Activated CD4-positive, alpha-beta T cell treated with anti-CD3 and anti-CD28 coated beads, Interleukin-2, amount 50 U/mL, for 16 hours (primary cell): ENCODE results near the gene TK1.
"Not testable (repeated sequence)": the region's sequence is repeated elsewhere in the genome, so short reads cannot be mapped to it uniquely, and the experiment has no call there.

Source experiments
- DNase-seq: peaks from one replicate; pipeline ENCODE4 v3.0.0-alpha.2; 2020

Gene TK1

DNA sequence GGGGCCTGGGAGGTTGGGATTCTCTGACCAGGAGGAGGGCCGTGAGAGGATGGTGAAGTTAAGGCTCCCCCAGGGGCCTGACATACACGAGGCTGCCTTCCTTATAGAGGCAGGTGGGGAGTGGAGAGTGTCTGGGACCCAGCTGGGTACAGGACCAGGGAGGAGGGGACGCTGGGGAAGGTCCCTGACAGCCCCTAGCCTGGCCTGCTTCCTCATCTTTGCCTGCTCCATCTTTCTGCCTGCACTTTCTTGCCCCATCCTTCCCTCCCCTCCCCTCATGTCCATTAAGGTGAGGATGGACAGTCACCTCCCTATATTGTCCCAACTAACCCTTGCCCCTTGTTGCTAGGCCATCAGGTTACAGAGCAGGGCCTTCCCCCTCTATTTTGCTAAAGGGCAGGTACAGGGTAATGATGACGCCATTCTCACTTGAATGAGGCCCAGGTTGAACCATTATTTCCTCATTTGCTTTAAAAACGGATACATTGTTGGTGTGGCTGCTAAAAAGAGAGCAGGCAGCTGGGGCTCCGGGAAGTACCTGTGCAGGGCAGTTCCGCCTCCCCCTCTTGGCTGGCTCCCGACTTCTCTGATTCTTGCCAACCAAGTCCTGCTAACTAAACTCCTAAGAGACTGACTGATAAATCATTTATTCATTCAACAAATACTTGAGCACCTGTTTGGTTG, 39.4 kb downstream of the TK1 start:
- no peak for DNase-seq

DNA sequence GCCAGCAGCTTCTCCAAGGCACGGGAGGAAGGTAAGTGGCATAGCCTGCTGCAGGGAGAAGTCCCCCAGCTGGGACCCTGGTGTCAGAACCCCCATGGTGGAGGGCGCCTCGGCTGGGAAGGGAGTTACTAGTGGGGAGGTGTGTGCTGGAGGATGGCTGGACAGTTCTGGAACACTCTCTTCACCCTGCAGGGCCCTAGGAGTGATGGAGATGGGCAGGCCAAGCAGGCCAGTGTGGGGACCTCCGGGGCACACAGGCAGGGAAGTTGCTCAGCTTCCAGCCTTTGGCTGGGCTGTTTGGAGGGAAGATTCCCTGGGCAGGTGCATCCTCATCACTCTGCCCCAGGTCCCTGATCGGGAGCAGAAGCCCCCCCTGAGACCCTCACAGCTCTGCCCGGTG, 40.0 kb downstream of the TK1 start:
- DNase-seq: no peak

DNA sequence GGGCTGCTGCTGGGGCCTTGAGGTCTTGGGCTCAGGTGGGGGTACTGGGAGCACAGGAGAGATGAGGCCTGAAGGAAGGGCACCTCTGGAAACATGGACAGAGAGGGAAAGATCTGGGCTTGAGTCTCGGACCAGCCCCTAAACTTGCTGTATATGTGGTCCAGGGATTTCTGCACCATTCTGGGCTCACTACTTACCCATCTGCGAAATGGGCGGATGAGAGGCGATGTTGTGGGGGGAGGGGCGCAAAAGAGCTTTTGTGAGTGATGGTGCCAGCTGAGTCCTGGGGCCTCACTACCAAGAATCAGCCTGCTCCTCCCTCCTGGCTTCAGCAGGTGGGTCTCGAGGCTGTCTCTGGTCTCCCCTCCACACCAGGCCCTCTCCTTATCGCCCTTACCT, 40.4 kb downstream of the TK1 start:
- DNase-seq: no peak

DNA sequence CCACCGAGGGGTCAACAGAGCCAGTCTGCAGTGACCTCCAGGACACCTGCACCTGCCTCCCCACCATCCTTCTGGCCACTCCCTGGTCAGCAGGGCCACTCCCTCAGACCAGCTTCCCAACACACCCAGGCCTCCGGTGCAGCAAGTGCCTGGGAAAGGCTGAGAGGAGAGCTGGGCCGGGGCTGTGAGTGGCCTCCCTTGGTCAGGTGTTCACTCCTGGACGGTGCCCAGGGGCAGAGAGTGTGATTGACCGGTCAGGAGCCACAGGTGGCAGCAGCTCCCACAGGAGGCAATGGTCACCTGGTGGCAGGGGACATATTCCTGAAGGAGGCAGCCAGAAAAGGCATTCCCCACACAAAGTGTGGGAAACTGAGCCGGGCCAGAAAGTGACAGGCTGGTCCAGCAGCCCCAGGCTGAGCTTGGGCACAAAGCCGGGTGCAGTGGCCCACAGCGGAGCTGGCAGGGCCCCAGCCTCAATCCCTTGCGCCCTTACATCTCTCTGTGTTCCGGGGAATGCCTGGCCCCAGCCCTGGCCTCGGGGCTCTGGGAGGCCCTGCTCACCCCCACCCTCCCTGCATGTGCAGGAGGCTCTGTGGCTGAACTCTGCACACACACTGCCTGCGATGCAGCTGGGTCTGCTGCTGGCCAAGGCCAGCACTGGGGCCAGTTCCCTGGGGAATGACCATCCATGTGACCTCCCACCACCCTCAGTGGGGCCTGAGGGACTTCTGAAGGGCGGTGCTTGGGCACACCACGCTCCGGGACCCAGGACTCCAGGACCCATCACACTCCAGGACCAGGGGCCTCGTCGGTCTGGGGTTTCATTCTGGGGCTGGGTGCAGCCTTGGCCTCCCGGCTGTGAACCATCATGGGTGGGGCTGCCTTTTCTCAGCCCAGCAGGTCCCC, 41.9 kb downstream of the TK1 start:
- DNase-seq: no peak

DNA sequence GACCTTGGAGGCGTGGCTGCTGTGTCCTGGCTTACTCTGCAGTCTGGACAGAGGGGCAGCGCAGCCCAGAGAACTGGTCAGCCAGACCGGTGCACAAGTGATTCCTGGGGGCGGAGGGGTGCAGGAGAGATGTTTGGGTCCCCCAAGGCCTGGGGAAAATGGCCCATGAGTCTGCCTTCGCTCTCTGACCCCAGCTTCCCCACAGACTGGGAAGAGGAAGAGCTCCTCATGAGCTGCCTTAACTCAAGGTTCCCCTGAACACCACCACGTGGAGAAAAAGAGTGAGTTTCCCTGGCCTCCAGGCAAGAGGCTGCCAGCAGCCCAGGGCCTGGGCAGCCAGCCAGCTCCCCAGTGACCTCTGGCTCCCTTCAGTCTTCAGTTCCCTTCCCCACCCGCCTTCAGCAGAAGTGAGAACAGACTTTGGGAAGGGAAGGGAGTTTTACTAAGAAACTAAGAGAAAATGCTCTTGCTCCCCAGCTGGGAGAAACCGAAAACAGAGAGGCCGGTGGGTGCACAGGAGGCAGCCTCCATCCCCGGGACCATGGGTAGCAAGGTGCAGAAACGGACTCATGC, 42.6 kb downstream of the TK1 start:
- no peak for DNase-seq

DNA sequence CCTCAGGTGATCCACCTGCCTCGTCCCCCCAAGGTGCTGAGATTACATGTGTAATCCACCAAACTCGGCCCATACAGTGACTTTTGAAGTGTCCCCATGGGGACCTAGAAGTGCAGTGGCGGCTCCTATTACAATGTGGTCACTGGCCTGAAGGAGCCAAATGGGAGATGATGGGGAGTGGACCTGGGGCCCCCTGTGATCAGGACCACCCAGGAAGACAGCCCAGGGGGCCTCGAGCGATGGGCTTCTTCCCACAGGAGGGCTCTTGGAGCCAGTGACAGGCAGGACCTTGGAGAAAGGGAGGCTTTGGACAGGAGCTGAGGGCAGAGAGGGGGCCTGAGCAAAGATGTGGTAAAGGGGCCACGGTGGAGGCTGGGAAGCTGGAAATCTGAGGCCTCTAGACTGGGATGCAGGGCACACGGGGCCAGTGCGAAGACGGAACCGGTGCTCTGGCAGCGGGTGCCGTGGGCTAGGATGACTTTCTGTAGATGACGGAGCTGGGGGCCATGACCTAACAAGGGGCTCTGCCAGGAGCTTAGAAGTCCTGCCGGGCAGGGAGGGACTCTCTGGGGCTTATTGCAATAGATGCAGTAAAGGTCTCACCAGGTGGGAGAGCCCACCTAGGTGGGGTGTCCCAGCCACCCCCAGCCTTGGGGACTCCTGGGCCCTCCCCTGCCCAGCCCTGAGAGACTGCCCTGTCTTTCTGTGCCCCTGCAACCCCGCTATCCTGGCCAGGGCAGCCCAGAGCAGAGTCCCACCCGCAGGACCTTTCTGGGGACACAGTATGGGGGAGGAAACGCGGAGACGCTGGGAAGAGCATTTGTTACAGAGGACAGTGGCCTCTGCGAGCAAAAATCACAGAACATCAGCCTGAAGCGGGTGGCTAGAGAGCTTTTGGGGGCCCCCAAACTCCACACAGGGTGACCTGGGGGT, 43.4 kb downstream of the TK1 start:
- no peak for DNase-seq

DNA sequence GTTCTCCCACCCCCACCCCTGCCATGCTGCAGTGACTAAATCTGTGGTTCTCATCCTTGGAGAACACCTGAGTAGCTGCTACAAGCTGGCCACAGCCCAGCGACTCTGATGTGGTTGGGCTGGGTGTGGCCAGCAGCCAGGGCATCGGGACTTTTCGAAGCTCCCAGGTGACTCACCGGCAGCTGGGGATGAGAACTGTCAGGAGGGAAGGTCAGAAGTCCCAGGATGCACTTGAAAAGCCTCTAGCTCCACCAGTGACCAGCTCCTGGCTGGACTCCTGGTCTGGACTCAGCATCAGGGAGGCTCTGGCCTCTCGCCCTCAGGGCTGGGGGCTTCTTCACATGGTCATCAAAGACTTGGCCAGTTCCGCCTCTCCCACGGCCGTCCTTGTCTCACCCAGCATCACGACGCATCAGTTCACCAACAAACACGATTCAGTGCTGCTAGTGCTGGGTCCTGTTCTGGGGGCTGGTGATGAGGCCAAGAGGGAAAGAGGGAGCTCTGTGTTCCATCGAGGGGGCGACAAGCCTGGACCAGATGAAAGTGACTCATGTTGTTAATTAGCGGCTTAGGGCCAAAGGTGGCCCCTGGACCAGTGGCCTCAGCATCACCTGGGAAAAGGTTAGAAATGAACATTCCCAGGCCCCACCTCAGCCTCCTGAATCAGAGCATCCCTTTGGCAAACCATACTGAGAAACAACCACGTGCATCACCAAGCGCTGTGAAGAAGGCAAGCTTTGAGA, 44.6 kb downstream of the TK1 start:
- DNase-seq: no peak

DNA sequence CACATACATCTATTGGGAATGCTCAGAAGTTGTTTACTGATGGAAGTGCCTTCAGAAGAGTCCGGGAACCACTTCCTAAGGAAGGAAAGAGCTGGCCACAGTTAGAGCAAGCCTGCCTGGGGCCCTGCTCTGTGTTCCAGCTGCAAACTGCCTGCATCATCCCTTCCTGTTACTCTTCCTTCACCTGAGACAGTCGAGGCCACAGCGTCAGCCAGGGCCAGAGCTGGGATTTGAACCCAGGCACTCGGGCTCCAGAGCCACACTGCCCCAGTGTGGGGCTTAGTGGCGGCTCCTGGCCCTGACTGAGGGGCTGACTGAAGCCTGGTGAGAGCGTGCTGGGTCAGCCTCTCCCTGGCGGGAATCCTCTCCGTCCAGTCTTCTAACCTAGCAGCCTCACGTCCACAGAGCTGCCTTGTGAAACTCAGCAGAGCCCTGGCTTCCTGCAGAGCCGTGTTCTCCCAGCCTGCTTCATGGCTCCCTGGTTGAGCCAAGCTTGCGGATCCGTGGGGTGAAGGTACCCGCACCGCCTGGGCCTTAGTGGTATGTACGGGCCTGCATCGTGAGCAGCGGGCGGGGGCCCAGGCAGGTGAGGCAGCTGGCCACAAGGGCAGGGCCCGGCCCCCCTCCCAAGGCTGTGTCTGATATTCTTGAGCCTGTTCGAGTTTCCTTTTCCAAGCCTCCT, 45.3 kb downstream of the TK1 start:
- DNase-seq: no peak

DNA sequence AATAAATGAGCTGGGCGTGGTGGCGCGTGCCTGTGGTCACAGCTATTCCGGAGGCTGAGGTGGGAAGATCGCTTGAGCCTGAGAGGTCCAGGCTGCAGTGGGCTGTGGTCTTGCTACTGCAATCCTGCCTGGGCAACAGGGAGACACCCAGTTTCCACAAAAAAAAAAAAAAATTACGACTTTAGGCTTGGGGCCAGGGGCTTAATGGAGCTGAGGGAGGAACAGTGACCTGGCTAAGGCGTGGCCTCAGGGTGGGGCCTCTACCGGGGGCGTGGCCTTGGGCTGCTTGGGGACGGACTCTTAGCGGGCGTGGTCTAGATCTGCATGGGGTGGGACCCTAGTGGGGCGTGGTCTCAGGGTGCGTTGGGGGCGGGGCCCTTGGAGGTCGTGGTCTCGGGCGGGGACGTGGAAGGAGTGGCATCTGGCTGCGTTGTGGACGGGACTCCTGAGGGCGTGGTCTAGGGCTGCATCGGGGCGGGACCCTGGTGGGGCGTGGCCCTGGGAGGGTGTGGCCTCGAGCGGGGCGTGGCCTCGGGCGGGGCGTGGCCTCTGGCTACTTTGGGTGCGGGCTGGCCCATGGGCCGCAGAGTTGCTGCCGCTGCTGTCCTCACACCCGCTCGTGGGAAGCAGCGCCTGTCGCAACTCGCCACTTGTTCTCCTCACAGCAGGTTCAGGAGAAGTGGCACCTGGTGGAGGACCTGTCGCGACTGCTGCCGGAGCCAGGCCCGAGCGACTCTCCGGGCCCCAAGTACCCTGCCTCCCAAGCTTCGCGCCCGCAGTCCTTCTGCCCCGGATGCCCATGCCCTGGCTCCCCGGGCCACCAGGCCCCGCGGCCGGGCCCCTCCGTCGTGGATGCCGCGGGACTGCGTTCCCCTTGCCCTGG, 46.4 kb downstream of the TK1 start:
- peak; percentile 99 for DNase-seq

DNA sequence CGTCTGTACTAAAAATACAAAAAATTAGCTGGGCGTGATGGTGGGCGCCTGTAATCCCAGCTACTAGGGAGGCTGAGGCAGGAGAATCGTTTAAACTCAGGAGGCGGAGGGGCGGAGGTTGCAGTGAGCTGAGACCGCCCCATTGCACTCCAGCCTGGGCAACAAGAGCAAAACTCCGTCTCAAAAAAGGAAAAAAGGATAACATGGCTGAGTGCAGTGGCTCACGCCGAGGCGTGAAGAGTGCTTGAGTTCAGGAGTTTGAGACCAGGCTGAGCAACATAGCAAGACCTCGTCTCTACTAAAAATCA, 47.0 kb downstream of the TK1 start:
- not testable (repeated sequence) for DNase-seq

DNA sequence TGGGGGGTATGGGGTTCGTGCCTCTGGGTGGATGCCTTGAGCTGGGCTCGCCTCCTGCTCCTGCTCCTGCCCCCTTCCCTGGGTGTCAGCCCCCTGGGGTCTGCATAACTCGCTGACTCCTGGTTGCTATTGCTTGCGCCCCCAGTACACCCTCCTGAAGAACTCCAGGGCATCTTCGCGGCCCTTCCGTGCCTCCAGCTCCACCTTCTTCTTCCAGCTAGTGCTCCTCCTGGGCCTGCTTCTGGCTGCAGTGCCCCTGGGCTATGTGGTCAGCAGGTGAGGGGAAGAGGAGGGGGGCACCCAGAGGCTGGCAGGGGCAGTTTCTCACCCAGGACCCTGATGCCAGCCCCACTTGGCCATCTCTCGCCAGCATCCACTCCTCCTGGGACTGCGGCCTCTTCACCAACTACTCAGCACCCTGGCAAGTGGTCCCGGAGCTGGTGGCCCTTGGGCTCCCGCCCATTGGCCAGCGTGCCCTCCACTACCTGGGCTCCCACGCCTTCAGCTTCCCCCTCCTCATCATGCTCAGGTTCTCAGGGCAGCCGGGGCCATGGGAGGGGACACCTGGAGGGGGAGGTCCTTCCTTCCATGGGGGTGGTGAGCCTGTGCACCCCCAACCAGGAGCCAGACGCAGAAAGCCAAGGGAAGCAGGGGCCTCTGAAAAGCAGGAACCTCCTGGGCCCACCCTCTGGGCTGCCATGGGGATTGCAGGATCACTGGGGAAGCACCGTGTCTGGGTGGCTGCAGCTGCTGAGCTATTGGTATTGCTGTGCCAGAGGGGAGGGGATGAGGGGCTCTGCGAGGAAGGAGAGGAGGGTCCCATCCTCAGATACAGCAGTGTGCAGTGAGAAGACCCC, 48.4 kb downstream of the TK1 start:
- no peak for DNase-seq

DNA sequence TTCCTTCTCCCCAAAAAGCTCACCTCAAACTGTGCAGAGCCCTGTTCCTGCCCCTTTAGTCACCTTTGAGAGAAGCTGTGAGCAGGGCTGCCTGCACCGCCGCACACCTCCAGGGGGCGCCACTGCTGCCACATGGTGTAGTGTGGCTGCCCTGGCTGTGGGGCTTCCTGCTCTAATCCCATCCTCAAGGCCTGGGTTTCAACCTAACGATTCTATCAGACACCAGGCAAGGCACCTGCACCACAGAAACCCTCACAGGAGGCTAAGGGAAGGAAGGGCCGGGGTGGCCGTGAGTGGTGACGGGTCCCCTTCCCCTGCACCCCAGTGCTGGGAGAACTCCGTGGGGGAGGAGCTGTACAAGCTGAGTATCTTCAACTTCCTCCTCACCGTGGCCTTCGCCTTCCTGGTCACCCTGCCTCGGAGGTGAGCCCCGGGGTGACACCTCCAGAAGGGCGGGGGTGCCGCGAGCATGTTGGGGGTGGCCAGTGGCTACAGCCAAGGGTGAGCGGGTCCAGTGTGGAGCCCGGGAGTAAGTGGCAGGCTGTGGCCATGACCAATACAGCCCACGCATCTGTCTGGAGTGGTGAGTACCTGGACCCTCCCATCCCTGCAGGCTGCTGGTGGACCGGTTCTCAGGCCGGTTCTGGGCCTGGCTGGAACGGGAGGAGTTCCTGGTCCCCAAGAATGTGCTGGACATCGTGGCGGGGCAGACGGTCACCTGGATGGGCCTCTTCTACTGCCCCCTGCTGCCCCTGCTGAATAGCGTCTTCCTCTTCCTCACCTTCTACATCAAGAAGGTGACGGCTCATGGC, 49.3 kb downstream of the TK1 start:
- DNase-seq: peak; percentile 62

DNA sequence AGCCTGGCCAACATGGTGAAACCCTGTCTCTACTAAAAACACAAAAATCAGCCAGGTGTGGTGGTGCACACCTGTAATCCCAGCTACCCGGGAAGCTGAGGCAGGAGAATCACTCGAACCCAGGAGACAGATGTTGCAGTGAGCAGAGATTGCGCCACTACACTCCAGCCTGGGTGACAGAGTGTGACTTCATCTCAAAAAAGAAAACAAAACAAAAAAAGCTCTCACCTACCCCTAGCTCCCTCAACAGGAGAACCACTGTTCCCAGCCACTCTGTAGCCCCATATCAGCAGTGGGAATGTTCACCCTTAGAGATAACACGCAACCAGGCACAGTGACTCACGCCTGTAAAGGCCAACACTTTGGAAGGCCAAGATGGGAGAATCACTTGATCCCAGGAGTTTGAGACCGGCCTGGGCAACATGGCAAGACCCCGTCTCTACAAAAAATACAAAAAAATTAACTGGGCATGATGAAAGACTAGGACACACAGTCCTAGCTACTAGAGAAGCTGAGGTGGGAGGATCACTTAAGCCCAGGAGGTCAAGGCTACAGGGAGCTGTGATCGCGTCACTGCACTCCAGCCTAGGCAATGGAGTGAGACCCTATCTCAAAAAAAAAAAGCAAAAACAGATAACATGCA, 50.9 kb downstream of the TK1 start:
- DNase-seq: no peak

DNA sequence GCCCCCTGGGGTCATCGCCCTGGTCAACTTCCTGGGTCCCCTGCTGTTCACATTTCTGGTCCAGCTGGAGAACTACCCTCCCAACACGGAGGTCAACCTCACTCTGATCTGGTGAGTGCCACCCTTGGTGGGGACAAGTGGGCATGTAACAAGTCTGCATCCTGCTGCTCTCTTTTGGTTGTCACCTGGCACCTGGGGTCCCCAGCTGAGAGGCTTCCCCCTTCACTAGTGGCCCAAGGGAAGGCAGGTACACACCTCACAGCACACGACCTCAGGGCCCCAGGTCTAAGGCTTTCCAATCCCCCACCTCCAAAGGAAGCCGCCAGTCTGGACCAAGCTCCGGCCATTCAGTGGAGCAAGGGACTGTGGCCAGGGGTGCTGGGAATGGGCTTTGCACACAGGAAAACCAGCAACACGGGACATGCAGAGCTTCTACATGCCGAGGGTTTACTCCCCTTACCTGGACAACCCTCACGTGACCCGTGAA, 51.9 kb downstream of the TK1 start:
- no peak for DNase-seq

DNA sequence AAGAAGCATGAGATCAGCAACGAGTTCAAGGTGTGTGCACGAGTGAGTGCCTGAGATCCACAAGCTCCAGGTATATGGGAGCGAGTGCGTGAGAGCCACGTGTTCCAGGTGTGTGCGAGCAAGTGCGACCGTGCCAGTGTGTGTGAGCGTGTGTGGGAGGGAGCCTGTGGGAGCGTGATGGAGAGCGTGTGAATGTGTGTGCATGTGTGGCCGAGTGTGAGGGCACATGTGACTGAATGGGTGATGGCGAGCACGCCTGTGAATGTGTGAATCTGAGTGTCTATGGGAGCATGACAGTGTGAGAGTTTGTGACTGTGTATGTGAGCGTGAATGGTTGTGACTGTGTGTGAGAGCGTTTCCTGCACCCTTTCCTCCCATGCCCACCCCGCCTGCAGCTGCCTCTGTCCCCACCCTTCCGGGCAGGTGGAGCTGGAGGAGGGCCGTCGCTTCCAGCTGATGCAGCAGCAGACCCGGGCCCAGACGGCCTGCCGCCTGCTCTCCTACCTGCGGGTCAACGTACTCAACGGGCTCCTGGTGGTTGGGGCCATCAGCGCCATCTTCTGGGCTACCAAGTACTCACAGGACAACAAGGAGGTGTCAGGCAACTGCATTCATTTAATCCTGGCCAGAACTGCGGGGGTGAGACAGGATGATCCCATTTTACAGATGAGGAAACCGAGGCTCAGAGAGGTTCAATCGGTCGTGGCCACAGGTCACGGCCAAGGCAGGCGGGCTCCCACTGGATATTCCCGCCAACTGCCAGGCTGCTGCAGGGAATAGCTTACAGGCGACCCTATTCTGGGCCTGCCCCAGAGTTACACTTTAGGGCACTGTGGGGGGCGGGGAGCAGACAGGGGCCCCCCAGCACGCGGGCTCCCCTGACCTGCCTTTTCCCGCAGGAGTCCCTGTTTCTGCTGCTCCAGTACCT, 52.6 kb downstream of the TK1 start:
- peak; percentile 86 for DNase-seq

DNA sequence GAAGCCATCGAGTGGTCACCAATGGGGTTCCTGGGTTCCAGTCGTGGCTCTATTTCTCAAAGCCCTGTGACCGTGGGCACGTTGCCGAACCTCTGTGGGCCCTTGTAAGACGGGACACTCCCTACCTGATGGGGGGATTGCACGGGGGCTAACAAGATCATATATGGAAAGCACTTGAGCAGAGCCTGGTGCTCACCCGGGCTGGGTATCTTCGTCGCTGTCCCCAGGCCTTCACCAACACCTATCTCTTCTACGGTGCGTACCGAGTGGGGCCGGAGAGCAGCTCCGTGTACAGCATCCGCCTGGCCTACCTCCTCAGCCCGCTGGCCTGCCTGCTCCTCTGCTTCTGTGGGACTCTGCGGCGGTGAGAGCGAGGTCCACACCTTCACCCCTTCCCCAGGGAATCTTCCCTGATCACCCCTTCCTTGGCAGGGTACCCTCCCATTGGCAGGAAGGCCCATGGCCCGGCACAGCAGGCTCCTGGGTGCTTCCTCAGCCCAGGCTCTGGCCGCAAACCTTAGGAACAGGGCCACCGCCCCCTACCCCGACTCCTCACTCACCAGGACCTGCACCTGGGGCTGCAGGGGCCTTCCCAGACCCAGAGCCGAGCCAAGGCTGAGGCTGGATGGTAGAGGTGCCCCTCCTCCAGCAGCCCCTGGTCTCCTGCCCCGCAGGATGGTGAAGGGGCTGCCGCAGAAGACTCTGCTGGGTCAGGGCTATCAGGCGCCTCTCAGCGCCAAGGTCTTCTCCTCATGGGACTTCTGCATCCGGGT, 53.5 kb downstream of the TK1 start:
- no peak for DNase-seq
